Epithelial cell of proximal tubule (primary cell): Measurements from ENCODE around the gene RXRA. TPM values are rescaled to one million over a fixed set of nuclear protein-coding genes. Genes with fewer than 3 reads are reported as not detected.

Experiments used
- DNase-seq: peaks from one replicate; pipeline ENCODE4 v3.0.0-alpha.2; 2011; ENCODE audit warnings: low read depth
- H3K4me3 ChIP-seq: 2 replicates; pipeline ENCODE4 v1.5.1; 2011; ENCODE audit warnings: low read depth, mild to moderate bottlenecking, low read length
- CTCF ChIP-seq: conservative IDR thresholded peaks from 2 replicates; pipeline ENCODE4 v1.5.1; 2012; ENCODE audit warnings: low read depth, mild to moderate bottlenecking, low read length
- total RNA-seq: library from RNA; depleted of rRNA; stranded (reverse); fragments of >200 nt; gene quantifications from 2 replicates; pipeline ENCODE4 v1.2.3, GENCODE V29; 2015

The RXRA gene
- total RNA-seq, 1 donor from 2014 or later, result 8.4 TPM

- TF ChIP-seq CTCF, result no peak
- no peak overlapping the region for H3K4me3 ChIP-seq
- DNase-seq, result no peak
Observed at GRCh38 chr9:134284273-134284672, 42.0 kb upstream of the RXRA start.

- DNase-seq, result no peak
- no peak overlapping the region for H3K4me3 ChIP-seq
- no peak for TF ChIP-seq CTCF
Observed at GRCh38 chr9:134284741-134285140, 41.5 kb upstream of the RXRA start.

GRCh38 chr9:134285215-134285845 lies 40.9 kb upstream of the RXRA start:
- H3K4me3 ChIP-seq, result no peak overlapping the region
- TF ChIP-seq CTCF, result no peak
- no peak for DNase-seq

- no peak overlapping the region for H3K4me3 ChIP-seq
- DNase-seq, result no peak
- no peak for TF ChIP-seq CTCF
Observed at GRCh38 chr9:134286471-134287245, 39.6 kb upstream of the RXRA start.

GRCh38 chr9:134287591-134288491 lies 38.4 kb upstream of the RXRA start:
- TF ChIP-seq CTCF, result no peak
- H3K4me3 ChIP-seq, result no peak overlapping the region
- no peak for DNase-seq

GRCh38 chr9:134288746-134289145 lies 37.5 kb upstream of the RXRA start:
- H3K4me3 ChIP-seq, result no peak overlapping the region
- TF ChIP-seq CTCF, result no peak
- no peak for DNase-seq
